Brain pericyte (primary cell): ENCODE measurements around the gene SHQ1.
"Not testable (repeated sequence)": the region's sequence is repeated elsewhere in the genome, so short reads cannot be mapped to it uniquely, and the experiment has no call there.

Experiments used
- DNase-seq: peaks from one replicate; pipeline ENCODE4 v3.0.0-alpha.2; 2012; ENCODE audit warnings: low read depth, low spot score

The SHQ1 gene

GRCh38 chr3:72800869-72801268, 47.4 kb downstream of the SHQ1 start:
- DNase-seq, result no peak

- DNase-seq, result no peak
Observed at GRCh38 chr3:72798552-72799195, 49.6 kb downstream of the SHQ1 start.

GRCh38 chr3:72797773-72798543, 50.3 kb downstream of the SHQ1 start:
- DNase-seq, result no peak

- no peak for DNase-seq
Observed at GRCh38 chr3:72794079-72794478, 54.2 kb downstream of the SHQ1 start.

- no peak for DNase-seq
Observed at GRCh38 chr3:72791161-72791560, 57.1 kb downstream of the SHQ1 start.

- no peak for DNase-seq
Observed at GRCh38 chr3:72789786-72790185, 58.5 kb downstream of the SHQ1 start.

- not testable (repeated sequence) for DNase-seq
Observed at GRCh38 chr3:72788232-72788631, 60.0 kb downstream of the SHQ1 start.

GRCh38 chr3:72786668-72787067, 61.6 kb downstream of the SHQ1 start:
- no peak for DNase-seq

- no peak for DNase-seq
Observed at GRCh38 chr3:72784226-72784625, 64.0 kb downstream of the SHQ1 start.

- no peak for DNase-seq
Observed at GRCh38 chr3:72782521-72782920, 65.7 kb downstream of the SHQ1 start.

- no peak for DNase-seq
Observed at GRCh38 chr3:72769758-72770540, 78.3 kb downstream of the SHQ1 start.

GRCh38 chr3:72768936-72769335, 79.3 kb downstream of the SHQ1 start:
- DNase-seq, result no peak

GRCh38 chr3:72768481-72768880, 79.8 kb downstream of the SHQ1 start:
- no peak for DNase-seq

- DNase-seq, result no peak
Observed at GRCh38 chr3:72768006-72768441, 80.2 kb downstream of the SHQ1 start.

GRCh38 chr3:72766866-72767265, 81.4 kb downstream of the SHQ1 start:
- DNase-seq, result no peak

- no peak for DNase-seq
Observed at GRCh38 chr3:72763751-72764440, 84.3 kb downstream of the SHQ1 start.

GRCh38 chr3:72761410-72761809, 86.8 kb downstream of the SHQ1 start:
- no peak for DNase-seq

GRCh38 chr3:72760225-72760624, 88.0 kb downstream of the SHQ1 start:
- no peak for DNase-seq

- no peak for DNase-seq
Observed at GRCh38 chr3:72756900-72757299, 91.3 kb downstream of the SHQ1 start.

GRCh38 chr3:72754582-72754981, 93.7 kb downstream of the SHQ1 start:
- no peak for DNase-seq

- no peak for DNase-seq
Observed at GRCh38 chr3:72753495-72753894, 94.8 kb downstream of the SHQ1 start.

- no peak for DNase-seq
Observed at GRCh38 chr3:72750405-72750965, 97.8 kb downstream of the SHQ1 start.
